Activated CD8-positive, alpha-beta memory T cell treated with anti-CD3 and anti-CD28 coated beads for 36 hours (primary cell): ENCODE data around the gene MXI1. TPM values are rescaled to one million over a fixed set of nuclear protein-coding genes. Genes with fewer than 3 reads are reported as not detected.
"Not testable (repeated sequence)": the region's sequence is repeated elsewhere in the genome, so short reads cannot be mapped to it uniquely, and the experiment has no call there.

Experiments used
- CTCF ChIA-PET: fragments of 350-600 bp; sonication (Branson Sonifier 250); formaldehyde crosslinking; loops from one replicate; lab custom pipeline; 2021; ENCODE audit warnings: antibody characterized with exemption; lab: Charles Lee
- POLR2A ChIA-PET: fragments of 350-600 bp; sonication (Branson Sonifier 250); formaldehyde crosslinking; loops from one replicate; lab custom pipeline; 2021; ENCODE audit warnings: antibody characterized with exemption; lab: Charles Lee
- total RNA-seq, 2 experiments: library from RNA; stranded (reverse); gene quantifications; one replicate each; pipeline ENCODE4 v1.2.3, GENCODE V29; 2021

MXI1 gene
- total RNA-seq, 2 experiments from 2014 or later, result 13.4 to 14.8 TPM

DNA sequence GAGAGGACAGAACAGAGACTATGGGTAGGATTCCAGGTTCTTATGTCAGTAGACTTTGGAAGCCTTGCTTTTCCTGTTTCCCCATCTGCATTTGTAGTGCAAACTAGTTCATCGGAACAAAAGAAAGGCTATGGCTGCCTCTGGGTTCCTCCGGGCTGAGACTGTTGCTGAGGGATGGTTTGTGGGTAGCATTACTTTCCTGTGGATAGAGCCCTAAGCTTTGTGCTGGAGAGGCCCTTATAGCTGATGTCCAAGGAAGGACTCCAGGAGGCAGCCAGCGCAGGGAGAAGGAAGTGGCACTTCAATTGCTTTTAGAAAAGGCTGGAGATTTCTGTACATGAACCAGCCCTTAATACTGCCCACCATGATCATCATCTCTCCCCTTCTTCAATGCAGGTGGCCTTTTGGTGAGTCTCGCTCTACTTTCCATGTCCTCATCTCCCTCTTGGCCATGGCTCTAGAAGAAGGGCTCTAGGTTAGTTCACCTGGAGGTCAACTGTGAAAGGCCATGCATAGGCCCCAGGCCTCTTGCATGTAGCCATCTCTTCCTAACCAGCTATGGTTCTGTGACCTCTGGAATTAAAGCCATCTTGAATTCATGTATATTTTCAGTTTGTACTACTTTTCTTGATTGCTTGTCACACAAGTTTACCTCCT, 15.4 kb downstream of the MXI1 start:
- POLR2A ChIA-PET, result interaction anchor here (2.7 kb wide), 1 partner anchor 13 kb away, joined by 57 read pairs; no protein-coding TSS in a partner anchor
- CTCF ChIA-PET, result interaction anchor here (1.0 to 4.7 kb wide), 7 partner anchors 11 to 57 kb away, joined by 3 to 42 read pairs (median 19); partner anchors contain the start of gene MXI1

DNA sequence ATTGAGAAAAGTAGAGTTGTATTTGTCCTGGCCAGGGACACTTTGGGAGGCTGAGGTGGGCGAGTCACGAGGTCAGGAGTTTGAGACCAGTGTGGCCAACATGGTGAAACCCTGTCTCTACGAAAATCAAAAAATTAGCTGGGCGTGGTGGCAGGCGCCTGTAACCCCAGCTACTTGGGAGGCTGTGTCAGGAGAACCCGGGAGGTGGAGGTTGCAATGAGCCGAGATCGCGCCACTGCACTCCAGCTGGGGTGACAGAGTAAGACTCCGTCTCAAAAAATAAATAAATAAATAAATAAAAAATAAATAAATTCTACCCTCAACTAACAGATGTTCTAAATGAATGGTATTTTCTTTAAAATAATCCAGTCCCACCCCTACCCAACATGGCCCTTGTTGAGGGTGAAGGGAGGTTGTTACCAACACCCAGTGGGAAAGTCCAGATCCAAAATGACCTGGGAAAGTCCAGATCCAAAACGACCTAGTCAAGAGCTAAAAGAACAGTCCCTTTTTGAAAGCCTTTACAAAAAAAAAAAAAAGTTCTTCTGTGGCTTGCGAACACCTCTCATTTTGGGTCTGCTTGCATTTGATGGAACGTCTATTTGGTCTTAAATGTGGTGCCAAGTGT, 16.0 kb downstream of the MXI1 start:
- CTCF ChIA-PET, result interaction anchor here (1.0 to 4.7 kb wide), 4 partner anchors 12 to 56 kb away, joined by 3 to 42 read pairs (median 16); partner anchors contain the start of gene MXI1
- POLR2A ChIA-PET, result interaction anchor here (2.7 kb wide), 1 partner anchor 13 kb away, joined by 57 read pairs; no protein-coding TSS in a partner anchor

DNA sequence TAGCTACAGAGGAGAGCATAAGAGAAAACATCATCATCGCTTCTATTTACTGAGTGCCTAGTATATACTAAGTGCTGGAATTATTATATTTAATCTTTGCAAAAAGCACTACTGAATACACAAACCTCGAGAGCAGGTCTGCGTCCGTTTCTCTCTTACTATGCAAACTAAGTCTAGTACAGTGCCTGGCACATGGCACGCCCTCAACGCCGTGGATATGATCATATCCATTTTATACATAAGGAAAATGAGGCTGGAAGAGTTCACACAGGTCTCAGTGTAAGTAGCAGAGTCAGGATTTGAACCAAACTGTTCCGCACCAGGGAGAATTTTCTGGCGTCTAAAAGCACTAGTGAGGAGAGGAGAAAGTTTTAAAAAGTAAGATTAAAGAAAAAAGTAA, 17.6 kb downstream of the MXI1 start:
- ChIA-PET CTCF (interaction anchor here (0.7 to 4.7 kb wide), 4 partner anchors 13 to 74 kb away, joined by 3 to 42 read pairs (median 16); partner anchors contain the start of gene MXI1), POLR2A (interaction anchor here (0.6 to 1.0 kb wide), 2 partner anchors 13 to 216 kb away, joined by 3 read pairs; no protein-coding TSS in a partner anchor)

DNA sequence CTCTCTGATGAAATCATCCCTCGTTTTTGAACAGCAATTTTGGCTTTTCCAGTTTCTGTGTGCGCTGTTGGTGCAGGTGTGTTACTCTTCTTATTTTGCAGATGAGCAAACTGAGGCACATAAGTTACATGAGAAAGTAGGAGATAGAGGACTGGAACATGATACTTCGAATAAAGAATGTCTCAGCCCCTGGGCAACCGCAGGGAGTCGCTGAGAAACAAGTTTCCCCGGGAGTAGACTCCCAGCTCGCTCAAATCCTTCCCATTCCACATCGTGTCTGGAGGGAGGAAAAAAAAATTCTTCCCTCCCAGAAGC, 18.0 kb downstream of the MXI1 start:
- CTCF ChIA-PET, result interaction anchor here (0.6 to 4.7 kb wide), 4 partner anchors 14 to 142 kb away, joined by 3 to 42 read pairs (median 15); partner anchors contain the start of gene MXI1

DNA sequence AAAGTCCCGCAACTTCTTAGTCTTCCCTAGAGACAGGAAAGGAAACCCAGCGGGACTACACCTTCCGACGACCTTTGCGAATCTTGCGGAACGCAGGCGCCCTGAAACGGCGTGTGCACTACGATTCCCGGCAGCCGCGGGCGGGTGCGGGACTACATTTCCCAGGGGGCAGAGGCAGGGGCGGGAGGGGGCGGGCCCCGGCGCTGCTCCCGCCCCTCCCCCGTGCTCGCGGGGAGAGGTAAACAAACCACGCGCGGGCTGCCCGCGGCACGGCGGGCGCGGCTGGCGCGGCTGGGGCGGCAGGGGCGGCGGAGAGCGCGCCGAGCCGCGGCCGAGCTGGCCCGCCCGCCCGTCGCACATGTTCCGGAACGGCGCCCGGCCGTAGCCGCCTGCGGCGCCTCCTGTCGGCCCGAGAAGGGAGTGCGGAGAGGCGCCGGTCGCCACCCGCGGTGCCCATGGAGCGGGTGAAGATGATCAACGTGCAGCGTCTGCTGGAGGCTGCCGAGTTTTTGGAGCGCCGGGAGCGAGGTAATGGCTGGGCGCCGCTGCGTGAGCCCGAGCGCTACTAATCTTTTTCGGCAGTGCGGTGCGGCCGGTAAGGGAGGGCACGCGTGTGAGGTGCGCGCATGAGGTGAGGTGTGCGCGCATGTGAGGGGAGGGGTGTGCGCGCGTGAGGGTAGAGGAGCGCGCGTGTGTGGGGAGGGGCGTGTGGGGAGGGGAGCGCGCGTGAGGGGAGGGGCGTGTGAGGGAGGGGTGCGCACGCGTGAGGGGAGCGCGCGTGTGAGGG, 18.5 kb downstream of the MXI1 start:
- POLR2A ChIA-PET, result interaction anchor here (0.5 to 1.0 kb wide), 5 partner anchors 14 to 87 kb away, joined by 3 to 5 read pairs (median 4); no protein-coding TSS in a partner anchor
- CTCF ChIA-PET, result interaction anchor here (0.6 to 4.7 kb wide), 4 partner anchors 14 to 142 kb away, joined by 3 to 42 read pairs (median 15); partner anchors contain the start of gene MXI1

More for the DNA sequence above, 18.0 kb downstream of the MXI1 start:
- POLR2A ChIA-PET, result interaction anchor here (0.6 to 1.0 kb wide), 2 partner anchors 13 to 14 kb away, joined by 3 to 4 read pairs; no protein-coding TSS in a partner anchor

DNA sequence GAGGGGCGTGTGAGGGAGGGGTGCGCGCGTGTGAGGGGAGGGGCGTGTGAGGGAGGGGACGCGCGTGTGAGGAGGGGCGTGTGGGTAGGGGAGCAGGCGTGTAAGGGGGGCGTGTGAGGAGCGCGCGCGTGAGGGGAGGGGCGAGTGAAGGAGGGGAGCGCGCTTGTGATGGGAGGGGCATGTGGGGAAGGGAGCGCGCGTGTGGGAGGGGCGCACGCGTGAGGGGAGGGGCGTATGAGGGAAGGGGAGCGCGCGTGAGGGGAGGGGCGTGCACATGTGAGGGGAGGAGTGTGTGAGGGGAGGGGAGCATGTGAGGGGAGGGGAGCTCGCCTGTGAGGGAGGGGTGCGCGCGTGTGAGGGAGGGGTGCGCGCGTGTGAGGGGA, 19.1 kb downstream of the MXI1 start:
- ChIA-PET CTCF (interaction anchor here (0.6 to 4.7 kb wide), 3 partner anchors 15 to 341 kb away, joined by 3 to 42 read pairs (median 27); partner anchors contain the start of gene MXI1), POLR2A (interaction anchor here (0.5 to 1.0 kb wide), 4 partner anchors 15 to 87 kb away, joined by 4 to 5 read pairs (median 4); no protein-coding TSS in a partner anchor)

DNA sequence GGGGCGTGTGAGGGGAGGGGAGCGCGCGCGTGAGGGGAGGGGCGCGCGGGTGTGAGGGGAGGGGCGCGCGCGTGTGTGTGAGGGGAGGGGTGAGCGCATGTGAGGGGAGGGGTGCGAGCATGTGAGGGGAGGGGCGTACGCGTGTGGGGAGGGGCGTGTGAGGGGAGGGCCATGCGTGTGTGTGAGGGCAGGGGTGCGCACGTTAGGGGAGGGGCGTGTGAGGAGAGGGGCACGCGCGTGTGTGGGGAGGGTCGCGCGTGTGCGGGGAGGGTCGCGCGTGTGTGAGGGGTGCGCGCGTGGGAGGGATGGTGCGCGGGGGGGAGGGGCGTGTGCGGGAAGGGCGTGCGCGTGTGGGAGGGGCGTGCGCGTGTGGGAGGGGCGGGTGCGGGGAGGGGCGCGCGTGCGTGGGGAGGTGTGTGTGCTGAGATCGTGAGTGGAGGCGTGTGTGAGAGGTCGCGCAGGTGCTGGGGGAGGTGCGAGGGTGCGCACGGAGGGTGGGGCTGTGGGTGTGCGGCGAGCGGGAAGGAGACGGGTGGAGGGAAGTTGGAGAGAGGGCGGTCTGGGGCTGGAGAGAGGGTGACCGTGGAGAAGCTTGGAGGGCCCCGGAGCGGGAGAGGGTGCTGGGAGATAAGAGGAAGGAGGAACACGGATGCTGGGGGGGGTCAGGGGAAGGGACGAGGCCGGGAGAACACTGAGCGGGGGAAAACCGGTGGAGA, 19.7 kb downstream of the MXI1 start:
- CTCF ChIA-PET, result interaction anchor here (0.6 to 4.7 kb wide), 4 partner anchors 15 to 341 kb away, joined by 3 to 42 read pairs (median 15); partner anchors contain the start of gene MXI1

DNA sequence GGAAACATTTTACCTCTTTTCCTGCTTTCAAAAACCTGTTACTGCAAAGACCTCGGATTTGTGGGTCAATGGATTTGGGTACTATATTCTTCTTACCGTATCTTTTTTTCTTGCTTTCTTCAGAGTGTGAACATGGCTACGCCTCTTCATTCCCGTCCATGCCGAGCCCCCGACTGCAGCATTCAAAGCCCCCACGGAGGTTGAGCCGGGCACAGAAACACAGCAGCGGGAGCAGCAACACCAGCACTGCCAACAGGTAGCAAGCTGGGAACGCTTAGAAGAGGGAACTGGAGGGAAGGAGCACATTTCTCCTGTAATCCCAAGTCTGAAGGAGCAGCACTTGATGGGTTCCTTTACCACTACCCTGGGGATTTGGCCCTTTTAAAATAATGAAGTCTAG, 20.7 kb downstream of the MXI1 start:
- ChIA-PET POLR2A (no interaction called here), CTCF (no interaction called here)

More for the DNA sequence above, 19.7 kb downstream of the MXI1 start:
- POLR2A ChIA-PET, result interaction anchor here (0.6 to 1.0 kb wide), 3 partner anchors 14 to 19 kb away, joined by 4 to 5 read pairs (median 4); no protein-coding TSS in a partner anchor

DNA sequence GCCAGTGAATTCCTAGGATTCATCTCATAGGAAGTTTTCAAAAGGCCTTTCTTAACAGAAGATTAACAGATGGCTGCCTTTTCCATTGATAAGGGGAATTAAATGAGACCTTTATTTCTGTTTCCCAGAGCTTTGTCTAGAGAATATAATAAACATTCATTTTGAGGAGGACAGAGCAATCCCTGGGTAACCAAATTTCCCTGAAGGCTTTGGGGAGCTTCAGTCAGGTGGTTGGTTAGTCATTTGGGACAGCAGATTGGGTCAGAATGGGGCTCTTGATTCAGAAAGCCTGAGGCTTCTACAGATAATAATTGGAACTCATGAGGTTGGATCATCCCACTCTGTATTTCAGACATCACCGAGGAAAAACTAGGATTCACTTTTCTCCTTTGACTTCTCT, 21.8 kb downstream of the MXI1 start:
- ChIA-PET POLR2A (interaction anchor here (0.7 kb wide), 1 partner anchor 11 kb away, joined by 3 read pairs; no protein-coding TSS in a partner anchor), CTCF (interaction anchor here (1.1 to 1.5 kb wide), 2 partner anchors 23 to 120 kb away, joined by 3 to 4 read pairs; no protein-coding TSS in a partner anchor)

DNA sequence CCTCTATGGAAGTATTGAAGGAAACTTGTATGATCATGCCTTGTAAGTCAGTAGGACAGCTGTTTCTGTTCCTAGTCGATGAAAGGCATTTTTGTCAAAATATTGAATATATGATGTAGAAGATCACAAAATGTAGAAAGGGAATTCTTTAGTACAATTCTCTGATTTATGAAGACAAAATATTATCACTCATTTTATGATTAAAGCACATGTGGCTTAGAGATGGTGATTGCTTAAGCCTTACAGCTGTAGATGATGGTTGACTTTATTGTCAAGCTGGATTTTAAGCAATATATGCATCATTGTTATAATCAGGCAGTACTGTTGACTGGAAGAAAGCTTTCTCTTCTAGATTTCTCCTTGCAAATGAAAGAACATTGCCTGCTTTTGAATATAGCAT, 26.4 kb downstream of the MXI1 start:
- CTCF ChIA-PET, result no interaction called here
- POLR2A ChIA-PET, result no interaction called here

DNA sequence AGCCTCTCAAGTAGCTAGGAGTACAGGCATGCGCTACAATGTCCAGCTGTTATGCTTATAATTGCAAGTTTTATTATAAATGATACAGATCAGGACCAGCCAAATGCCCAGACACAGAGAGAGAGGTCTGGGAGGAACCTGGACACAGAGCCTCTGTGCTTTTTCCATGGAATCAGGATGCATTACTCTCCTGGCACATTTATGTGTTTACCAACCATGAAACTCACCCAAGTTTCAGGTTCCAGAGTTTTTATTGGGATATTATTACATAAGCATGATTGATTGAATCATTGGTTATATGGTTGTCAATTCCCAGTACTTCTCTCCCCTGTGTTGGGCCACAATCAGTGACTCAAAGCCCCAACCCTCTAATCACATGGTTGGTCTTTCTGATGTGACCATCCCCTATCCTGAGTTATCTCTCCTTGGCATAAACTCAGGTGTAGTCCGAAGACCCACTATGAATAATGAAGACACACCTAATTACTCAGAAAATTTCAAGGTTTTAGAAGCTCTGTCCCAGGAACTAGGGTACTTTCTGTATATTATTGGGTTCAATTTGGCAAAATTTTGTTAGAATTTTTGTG, 30.6 kb downstream of the MXI1 start:
- POLR2A ChIA-PET, result no interaction called here
- CTCF ChIA-PET, result interaction anchor here (0.5 kb wide), 1 partner anchor 14 kb away, joined by 3 read pairs; no protein-coding TSS in a partner anchor

DNA sequence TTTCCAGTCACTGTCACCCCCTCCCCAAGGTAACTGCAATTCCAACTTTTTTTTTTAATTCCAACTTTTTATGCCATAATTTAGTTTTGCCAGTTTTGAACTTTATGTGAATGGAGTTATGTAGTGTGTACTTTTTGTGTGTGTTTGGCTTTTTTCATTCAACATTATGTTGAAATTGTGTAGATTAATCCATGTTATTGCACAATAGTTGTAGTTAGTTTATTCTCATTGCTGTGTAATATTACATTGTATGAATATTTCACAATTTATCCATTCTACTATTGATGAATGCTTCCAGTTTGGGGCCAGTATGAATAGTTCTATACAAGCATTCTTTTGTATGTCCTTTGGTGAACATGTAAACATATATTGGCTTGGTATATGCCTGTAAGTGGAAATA, 32.5 kb downstream of the MXI1 start:
- POLR2A ChIA-PET, result interaction anchor here (0.6 kb wide), 1 partner anchor 11 kb away, joined by 3 read pairs; no protein-coding TSS in a partner anchor
- CTCF ChIA-PET, result no interaction called here

DNA sequence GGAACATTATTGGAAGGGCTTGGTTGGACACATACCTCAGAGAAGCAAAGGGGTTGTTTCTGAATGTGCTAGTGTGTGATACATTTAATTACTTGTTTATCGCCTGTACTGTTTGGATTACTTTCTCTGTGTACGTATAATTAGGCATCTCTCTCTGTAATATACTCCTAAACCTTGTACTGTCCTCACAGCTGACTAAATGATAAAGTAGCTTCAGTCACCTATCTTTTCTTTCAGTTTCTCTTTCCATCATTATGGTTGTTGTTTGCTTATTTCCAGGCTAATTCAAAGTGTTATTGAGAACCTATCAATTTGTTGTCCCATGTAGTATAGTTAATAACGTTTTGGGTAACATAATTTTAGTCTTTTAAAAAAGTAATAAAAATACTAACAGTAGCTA, 34.0 kb downstream of the MXI1 start:
- CTCF ChIA-PET, result no interaction called here
- POLR2A ChIA-PET, result interaction anchor here (0.8 kb wide), 1 partner anchor 15 kb away, joined by 5 read pairs; no protein-coding TSS in a partner anchor

DNA sequence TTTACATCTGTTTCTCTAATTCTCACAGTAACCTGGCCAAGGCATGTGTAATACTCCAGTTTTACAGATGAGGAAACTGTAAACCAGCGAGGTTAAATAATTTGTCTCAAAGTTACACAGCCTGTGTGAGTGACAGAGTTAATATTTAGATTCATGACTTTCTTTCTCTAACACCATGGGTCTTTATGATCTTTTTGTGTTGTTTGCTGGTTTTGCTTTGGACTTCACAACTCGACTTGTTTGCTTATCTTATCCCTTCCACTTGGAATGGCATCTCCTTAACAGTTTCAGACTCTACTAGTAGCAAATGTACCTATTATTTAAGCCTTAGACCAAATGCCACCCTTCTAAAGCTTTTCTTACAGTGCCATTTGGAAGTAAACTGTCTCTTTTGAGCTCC, 34.4 kb downstream of the MXI1 start:
- POLR2A ChIA-PET, result interaction anchor here (0.8 kb wide), 1 partner anchor 15 kb away, joined by 5 read pairs; no protein-coding TSS in a partner anchor
- CTCF ChIA-PET, result no interaction called here

DNA sequence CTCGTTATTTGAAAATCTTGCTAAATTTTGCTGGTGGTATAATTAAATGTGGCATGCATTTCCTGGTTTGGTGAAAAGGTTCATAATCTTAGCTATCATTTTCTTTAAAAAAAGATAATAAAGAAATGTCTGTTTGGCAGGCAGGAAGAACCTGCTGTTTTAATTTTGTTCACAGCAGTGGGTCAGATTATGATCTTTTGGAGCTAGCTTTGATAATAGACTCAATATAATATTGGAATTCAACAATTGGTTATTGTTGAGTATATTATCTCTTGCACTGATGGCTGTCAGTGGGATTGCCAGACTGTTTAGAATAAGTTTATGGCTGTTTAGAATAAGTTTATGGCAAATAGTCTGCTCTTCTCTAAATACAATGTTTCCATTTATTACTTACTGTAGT, 35.1 kb downstream of the MXI1 start:
- ChIA-PET POLR2A (no interaction called here), CTCF (no interaction called here)

DNA sequence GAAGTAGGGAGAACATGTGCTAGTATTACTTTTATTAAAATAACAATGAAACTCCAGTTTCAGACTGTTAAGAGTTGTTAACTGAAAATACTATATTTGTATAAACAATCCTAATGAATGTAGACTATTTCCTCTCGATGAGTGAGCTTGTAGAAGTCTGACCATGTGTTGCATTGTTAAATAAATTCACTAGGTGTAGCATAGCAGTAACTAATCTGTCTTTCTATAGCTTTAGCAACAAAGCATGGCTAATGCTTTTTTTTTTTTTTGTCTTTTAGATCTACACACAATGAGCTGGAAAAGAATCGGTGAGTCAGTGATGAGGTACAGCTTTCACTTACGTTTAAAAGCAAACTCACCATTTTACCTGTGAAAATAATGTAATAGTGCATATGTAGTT, 37.1 kb downstream of the MXI1 start:
- ChIA-PET CTCF (interaction anchor here (1.3 kb wide), 1 partner anchor 21 kb away, joined by 5 read pairs; no protein-coding TSS in a partner anchor), POLR2A (no interaction called here)

DNA sequence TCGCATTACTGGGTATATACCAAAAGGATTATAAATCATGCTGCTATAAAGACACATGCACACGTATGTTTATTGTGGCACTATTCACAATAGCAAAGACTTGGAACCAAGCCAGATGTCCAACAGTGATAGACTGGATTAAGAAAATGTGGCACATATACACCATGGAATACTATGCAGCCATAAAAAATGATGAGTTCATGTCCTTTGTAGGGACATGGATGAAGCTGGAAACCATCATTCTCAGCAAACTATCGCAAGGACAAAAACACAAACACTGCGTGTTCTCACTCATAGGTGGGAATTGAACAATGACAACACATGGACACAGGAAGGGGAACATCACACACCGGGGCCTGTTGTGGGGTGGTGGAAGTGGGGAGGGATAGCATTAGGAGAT, 40.4 kb downstream of the MXI1 start:
- POLR2A ChIA-PET, result not testable (repeated sequence)
- CTCF ChIA-PET, result interaction anchor here (1.5 kb wide), 1 partner anchor 42 kb away, joined by 4 read pairs; no protein-coding TSS in a partner anchor
